Measurements from ENCODE around the gene GATC.

DNA sequence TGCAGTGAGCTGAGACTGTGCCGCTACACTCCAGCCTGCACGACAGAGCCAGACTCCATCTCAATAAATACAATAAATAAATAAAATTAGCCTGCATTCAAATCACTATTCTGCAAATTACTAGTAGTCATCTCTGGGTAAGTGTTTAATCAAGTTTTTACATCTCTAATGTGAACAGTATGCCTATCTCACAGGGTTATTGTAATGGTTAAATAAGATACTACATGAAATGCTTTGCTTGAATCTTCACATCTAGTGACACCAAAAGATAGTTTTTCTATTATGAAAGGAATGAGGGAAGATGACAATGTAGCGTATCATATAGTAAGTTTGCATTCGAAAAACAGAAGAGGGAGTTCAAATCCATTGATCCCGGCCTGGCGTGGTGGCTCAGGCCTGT lies 21.2 kb downstream of the GATC start:
- TF ChIP-seq, protein P1, sequence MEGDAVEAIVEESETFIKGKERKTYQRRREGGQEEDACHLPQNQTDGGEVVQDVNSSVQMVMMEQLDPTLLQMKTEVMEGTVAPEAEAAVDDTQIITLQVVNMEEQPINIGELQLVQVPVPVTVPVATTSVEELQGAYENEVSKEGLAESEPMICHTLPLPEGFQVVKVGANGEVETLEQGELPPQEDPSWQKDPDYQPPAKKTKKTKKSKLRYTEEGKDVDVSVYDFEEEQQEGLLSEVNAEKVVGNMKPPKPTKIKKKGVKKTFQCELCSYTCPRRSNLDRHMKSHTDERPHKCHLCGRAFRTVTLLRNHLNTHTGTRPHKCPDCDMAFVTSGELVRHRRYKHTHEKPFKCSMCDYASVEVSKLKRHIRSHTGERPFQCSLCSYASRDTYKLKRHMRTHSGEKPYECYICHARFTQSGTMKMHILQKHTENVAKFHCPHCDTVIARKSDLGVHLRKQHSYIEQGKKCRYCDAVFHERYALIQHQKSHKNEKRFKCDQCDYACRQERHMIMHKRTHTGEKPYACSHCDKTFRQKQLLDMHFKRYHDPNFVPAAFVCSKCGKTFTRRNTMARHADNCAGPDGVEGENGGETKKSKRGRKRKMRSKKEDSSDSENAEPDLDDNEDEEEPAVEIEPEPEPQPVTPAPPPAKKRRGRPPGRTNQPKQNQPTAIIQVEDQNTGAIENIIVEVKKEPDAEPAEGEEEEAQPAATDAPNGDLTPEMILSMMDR (IDR thresholded peaks at IDR 0.05), result no peak
- no peak for TF ChIP-seq POLR2A (IDR thresholded peaks at IDR 0.05)
